Skeletal muscle tissue (tissue), 5 donors: ENCODE data around the gene LCE3E. TPM values are rescaled to one million over a fixed set of nuclear protein-coding genes. Genes with fewer than 3 reads are reported as not detected.

Source experiments
- H3K27ac ChIP-seq: one replicate; pipeline ENCODE4 v1.7.0; 2013; ENCODE audit warnings: mild to moderate bottlenecking, low read depth, low read length, inconsistent platforms
- H3K27me3 ChIP-seq, 3 donors: one replicate each; pipeline ENCODE4 v1.7.0; 2013; ENCODE audit warnings: low read length in 3 of 3; ENCODE audit not compliant: control insufficient read depth in 3 of 3, insufficient read depth in 3 of 3
- H3K36me3 ChIP-seq, 3 donors: one replicate each; pipeline ENCODE4 v1.7.0; 2013; ENCODE audit warnings: low read length in 3 of 3; ENCODE audit not compliant: control insufficient read depth in 3 of 3, insufficient read depth in 3 of 3
- H3K4me1 ChIP-seq, 3 donors: one replicate each; pipeline ENCODE4 v1.7.0; 2013; ENCODE audit warnings: low read length in 3 of 3, mild to moderate bottlenecking in 3 of 3; ENCODE audit not compliant: control insufficient read depth in 3 of 3, insufficient read depth in 3 of 3
- H3K4me3 ChIP-seq, 3 donors: one replicate each; pipeline ENCODE4 v1.7.0; 2013; ENCODE audit warnings: low read length in 3 of 3
- H3K9ac ChIP-seq, 3 donors: one replicate each; pipeline ENCODE4 v1.7.0; 2013; ENCODE audit warnings: low read length in 3 of 3, mild to moderate bottlenecking in 3 of 3, moderate library complexity in 2 of 3, low read depth in 1 of 3
- H3K9me3 ChIP-seq, 3 donors: one replicate each; pipeline ENCODE4 v1.7.0; 2013; ENCODE audit warnings: low read length in 3 of 3; ENCODE audit not compliant: control insufficient read depth in 3 of 3
- small RNA-seq: library from RNA; depleted of rRNA; stranded (forward); fragments of <200 nt; gene quantifications from one replicate; pipeline ENCODE3, GENCODE V24; 2014
- total RNA-seq: library from RNA; depleted of rRNA; stranded (reverse); fragments of >200 nt; gene quantifications from one replicate; pipeline ENCODE4 v1.2.3, GENCODE V29; 2014
- donor health status: Osteomylitis.

Gene LCE3E
- total RNA-seq, 1 donor from 2014 or later = not detected

- no peaks in the 10 kb centered on the region for H3K9me3 ChIP-seq
- no peaks in the 10 kb centered on the region for H3K36me3 ChIP-seq
- no peak overlapping the region for H3K4me3 ChIP-seq
- H3K27ac ChIP-seq = no peak overlapping the region
- H3K9ac ChIP-seq = no peak overlapping the region
- H3K4me1 ChIP-seq = no peaks in the 10 kb centered on the region
- peaks cover 11 to 27% (median 12%) of the 10 kb centered on the region in 3 donors for H3K27me3 ChIP-seq
These were observed 46.7 kb downstream of the LCE3E start for GRCh38 chr1:152519851-152520250.

- H3K27me3 ChIP-seq = peaks cover 22 to 42% (median 29%) of the 10 kb centered on the region in 3 donors
These were observed 49.3 kb downstream of the LCE3E start for GRCh38 chr1:152517237-152517811.

DNA sequence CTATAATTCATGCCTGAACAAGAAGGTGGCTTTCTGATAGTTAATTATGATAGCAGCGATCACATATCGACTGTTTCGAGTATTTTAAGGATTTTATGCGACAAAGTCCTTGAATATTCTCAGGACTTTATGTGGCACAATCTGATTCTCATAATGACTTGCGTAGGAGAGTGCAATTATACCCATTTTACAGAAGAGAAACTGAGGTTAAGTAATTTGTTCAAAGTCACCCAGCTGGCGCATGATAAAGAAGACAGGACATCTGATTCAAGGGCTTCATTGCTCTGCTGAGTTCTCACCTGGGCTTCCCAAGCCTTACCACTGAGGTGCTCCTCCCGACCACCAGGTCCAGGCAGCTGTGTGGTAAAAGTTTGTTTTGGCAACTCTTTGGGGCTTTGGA lies 50.5 kb downstream of the LCE3E start:
- Histone ChIP-seq H3K27me3 (peaks cover 25 to 42% (median 36%) of the 10 kb centered on the region in 3 donors), H3K27ac (no peak overlapping the region), H3K4me1 (no peaks in the 10 kb centered on the region), H3K9me3 (no peaks in the 10 kb centered on the region), H3K9ac (no peak overlapping the region), H3K4me3 (no peak overlapping the region), H3K36me3 (no peaks in the 10 kb centered on the region)

More at GRCh38 chr1:152517237-152517811, 49.3 kb downstream of the LCE3E start:
- Histone ChIP-seq H3K4me1 (no peaks in the 10 kb centered on the region), H3K9me3 (no peaks in the 10 kb centered on the region), H3K27ac (no peak overlapping the region), H3K36me3 (no peaks in the 10 kb centered on the region), H3K4me3 (no peak overlapping the region), H3K9ac (no peak overlapping the region)

Small RNA genes lying within 50 kb of the gene (small RNA-seq; reads per million reads assigned to genes)
- not detected for gene LCE3B

Other genes with a start within 250 kb of the LCE3E start
- gene FLG, start 241.5 kb downstream of the LCE3E start, total RNA-seq = under 0.01 TPM
- gene FLG2, start 206.8 kb downstream of the LCE3E start, total RNA-seq = not detected
- gene CRNN, start 152.5 kb downstream of the LCE3E start, total RNA-seq = not detected
- not detected for gene LCE5A, start 56.0 kb downstream of the LCE3E start, total RNA-seq
- not detected for gene CRCT1, start 52.3 kb downstream of the LCE3E start, total RNA-seq
- gene LCE3D, start 13.7 kb upstream of the LCE3E start, total RNA-seq = not detected
- not detected for gene LCE3C, start 33.5 kb upstream of the LCE3E start, total RNA-seq
- gene LCE3B, start 47.0 kb upstream of the LCE3E start, total RNA-seq = not detected
- gene LCE3A, start 56.3 kb upstream of the LCE3E start, total RNA-seq = not detected
- not detected for gene LCE2D, start 96.6 kb upstream of the LCE3E start, total RNA-seq
- gene LCE2C, start 108.5 kb upstream of the LCE3E start, total RNA-seq = not detected
- gene LCE2B, start 119.3 kb upstream of the LCE3E start, total RNA-seq = not detected
- gene LCE2A, start 131.6 kb upstream of the LCE3E start, total RNA-seq = not detected
- gene LCE4A, start 141.4 kb upstream of the LCE3E start, total RNA-seq = not detected
- not detected for gene KPRP, start 191.2 kb upstream of the LCE3E start, total RNA-seq
- gene LCE1F, start 208.4 kb upstream of the LCE3E start, total RNA-seq = not detected
- gene LCE1E, start 219.5 kb upstream of the LCE3E start, total RNA-seq = not detected
- not detected for gene LCE1D, start 229.9 kb upstream of the LCE3E start, total RNA-seq
- gene LCE1C, start 239.9 kb upstream of the LCE3E start, total RNA-seq = not detected
- gene LCE1B, start 245.2 kb upstream of the LCE3E start, total RNA-seq = not detected